GM12878 (cell line): ENCODE measurements around the gene WWOX. TPM values are rescaled to one million over a fixed set of nuclear protein-coding genes. Genes with fewer than 3 reads are reported as not detected.
"Not testable (repeated sequence)": the region's sequence is repeated elsewhere in the genome, so short reads cannot be mapped to it uniquely, and the experiment has no call there.

Experiments used
- ATAC-seq: fragments of 200-7000 bp; cut with Tn5 transposase; 3 replicates; pipeline ENCODE4 v1.9.1; 2020; ENCODE audit warnings: mild to moderate bottlenecking, moderate library complexity
- BruUV-seq: library from RNA; stranded (reverse); fragments of 400-500 nt; replicated peaks from 2 replicates; lab custom pipeline; 2021; lab: Mats Ljungman, UMichigan
- CTCF ChIA-PET: fragments of 300-600 bp; sonication (Branson Sonifier 250); formaldehyde crosslinking; extraction: SDS; loops from one replicate; lab custom pipeline; 2021; ENCODE audit warnings: inconsistent platforms; lab: Yijun Ruan, JAX
- POLR2A ChIA-PET: fragments of 350-600 bp; formaldehyde crosslinking; extraction: SDS; loops from one replicate; lab custom pipeline; 2021; ENCODE audit warnings: inconsistent platforms; lab: Charles Lee
- RAD21 ChIA-PET: fragments of 300-600 bp; sonication (Branson Sonifier 250); formaldehyde crosslinking; loops from one replicate; lab custom pipeline; 2023; ENCODE audit warnings: antibody characterized with exemption; ENCODE audit not compliant: unreplicated experiment; lab: Charles Lee
- SMC1A ChIA-PET: fragments of 300-600 bp; sonication (Branson Sonifier 250); formaldehyde crosslinking; loops from one replicate; lab custom pipeline; 2023; ENCODE audit not compliant: unreplicated experiment, uncharacterized antibody; lab: Charles Lee
- DNase-seq: peaks from one replicate; pipeline ENCODE4 v3.0.0-alpha.2; 2011; ENCODE audit warnings: low read depth, low spot score
- FAIRE-seq: peaks from 3 replicates; lab custom pipeline; 2011; peaks lifted over from hg19 to GRCh38; lab: Jason Lieb, UNC
- H2AFZ ChIP-seq: 2 replicates; pipeline ENCODE4 v1.6.0; 2011; ENCODE audit warnings: low read depth, low read length, control low read depth; ENCODE audit not compliant: control insufficient read depth
- H3K27ac ChIP-seq: 2 replicates; pipeline ENCODE4 v1.5.1; 2011; ENCODE audit warnings: control low read depth; ENCODE audit not compliant: control insufficient read depth, insufficient read depth
- H3K27me3 ChIP-seq, 2 experiments: replicated peaks in 1 of 2; 2 replicates each; pipeline versions ENCODE4 v1.6.0 to v1.6.1; 2011; ENCODE audit warnings: low read length in 1 of 2; ENCODE audit not compliant: control insufficient read depth in 2 of 2, insufficient read depth in 2 of 2
- H3K36me3 ChIP-seq, 2 experiments: 2 replicates each; pipeline ENCODE4 v1.5.1; 2011; ENCODE audit warnings: low read length in 1 of 2; ENCODE audit not compliant: control insufficient read depth in 2 of 2, insufficient read depth in 2 of 2
- H3K4me1 ChIP-seq: 2 replicates; pipeline ENCODE4 v1.6.1; 2011; ENCODE audit warnings: mild to moderate bottlenecking, low read length, moderate library complexity, mixed read lengths; ENCODE audit not compliant: control insufficient read depth, insufficient read depth
- H3K4me2 ChIP-seq: 2 replicates; pipeline ENCODE4 v1.6.0; 2011; ENCODE audit warnings: control low read depth; ENCODE audit not compliant: control insufficient read depth, insufficient read depth
- H3K4me3 ChIP-seq: fragments of 200-600 bp; sonication (generic); 2 replicates; pipeline ENCODE4 v1.5.1; 2016
- H3K79me2 ChIP-seq: 2 replicates; pipeline ENCODE4 v1.6.0; 2011; ENCODE audit warnings: low read length; ENCODE audit not compliant: control insufficient read depth, insufficient read depth
- H3K9ac ChIP-seq: 2 replicates; pipeline ENCODE4 v1.8.0; 2011; ENCODE audit warnings: low read length, control low read depth, mixed read lengths; ENCODE audit not compliant: control insufficient read depth, insufficient read depth
- H3K9me3 ChIP-seq: replicated peaks from 3 replicates; pipeline ENCODE4 v1.5.1; 2011; ENCODE audit warnings: mild to moderate bottlenecking, low read length; ENCODE audit not compliant: control insufficient read depth, insufficient read depth
- H4K20me1 ChIP-seq: 2 replicates; pipeline ENCODE4 v1.6.0; 2011; ENCODE audit not compliant: control insufficient read depth, insufficient read depth
- ATF3 ChIP-seq: IDR thresholded peaks from 2 replicates; pipeline ENCODE4 v1.6.1; 2011; ENCODE audit warnings: low read depth, mild to moderate bottlenecking, low read length, moderate library complexity, borderline replicate concordance; ENCODE audit errors: extremely low read depth
- BCL11A ChIP-seq: IDR thresholded peaks from 2 replicates; pipeline ENCODE4 v1.6.1; 2011; ENCODE audit warnings: low read depth, low read length
- BMI1 ChIP-seq: fragments of 450-650 bp; IDR thresholded peaks from 2 replicates; pipeline ENCODE4 v1.6.1; 2016; ENCODE audit warnings: mild to moderate bottlenecking, moderate library complexity, borderline replicate concordance
- CBFB ChIP-seq: IDR thresholded peaks from 2 replicates; pipeline ENCODE4 v1.6.1; 2016; ENCODE audit warnings: antibody characterized with exemption, low read depth
- IRF4 ChIP-seq: IDR thresholded peaks from 2 replicates; pipeline ENCODE4 v1.6.1; 2011; ENCODE audit warnings: low read depth, low read length
- JUND ChIP-seq: IDR thresholded peaks from 2 replicates; pipeline ENCODE4 v1.6.1; 2012; ENCODE audit warnings: low read depth, mild to moderate bottlenecking, low read length, improper control_type of control experiment, moderate library complexity
- MEF2B ChIP-seq: fragments of 450-650 bp; IDR thresholded peaks from 2 replicates; pipeline ENCODE4 v1.6.1; 2018; ENCODE audit warnings: mild to moderate bottlenecking, moderate library complexity; ENCODE audit not compliant: partially characterized antibody, poor library complexity, severe bottlenecking
- RAD21 ChIP-seq: IDR thresholded peaks from 2 replicates; pipeline ENCODE4 v1.6.1; 2011; ENCODE audit warnings: mild to moderate bottlenecking, low read depth, low read length, moderate library complexity; ENCODE audit not compliant: insufficient read depth
- RCOR1 ChIP-seq: conservative IDR thresholded peaks from 2 replicates; pipeline ENCODE4 v1.6.1; 2012; ENCODE audit warnings: low read depth, low read length, improper control_type of control experiment
- RELA ChIP-seq: fragments of 450-650 bp; IDR thresholded peaks from 2 replicates; pipeline ENCODE4 v1.8.0; 2014; ENCODE audit warnings: borderline replicate concordance; ENCODE audit not compliant: partially characterized antibody
- RUNX3 ChIP-seq: IDR thresholded peaks from 2 replicates; pipeline ENCODE4 v1.6.1; 2012; ENCODE audit warnings: low read length, inconsistent platforms
- SKIL ChIP-seq: fragments of 450-650 bp; IDR thresholded peaks from 2 replicates; pipeline ENCODE4 v1.6.1; 2017; ENCODE audit warnings: mild to moderate bottlenecking, low read depth, inconsistent platforms; ENCODE audit not compliant: poor library complexity, severe bottlenecking
- SMAD1 ChIP-seq: fragments of 450-650 bp; IDR thresholded peaks from 2 replicates; pipeline ENCODE4 v1.6.1; 2018; ENCODE audit warnings: mild to moderate bottlenecking, low read depth; ENCODE audit not compliant: partially characterized antibody
- SMC3 ChIP-seq: IDR thresholded peaks from 2 replicates; pipeline ENCODE4 v1.6.1; 2011; ENCODE audit warnings: low read length, improper control_type of control experiment, borderline replicate concordance
- ZNF384 ChIP-seq: IDR thresholded peaks from 2 replicates; pipeline ENCODE4 v1.6.1; 2012; ENCODE audit warnings: low read depth, mild to moderate bottlenecking, low read length, improper control_type of control experiment, borderline replicate concordance
- WGBS: methylation state at CpG from one replicate; pipeline ENCODE4 v1.1.6; 2016; ENCODE audit warnings: low lambda C conversion rate; ENCODE audit not compliant: insufficient replicate concordance, insufficient coverage; ENCODE audit errors: missing lambda C conversion rate; 5-methylcytosine and 5-hydroxymethylcytosine counted together
- in situ Hi-C: fragments of 300-500 bp; cut with MboI; formaldehyde crosslinking; loops from 9 replicates; pipeline ENCODE4 v1.14.3; 2018; ENCODE audit warnings: mixed read lengths
- intact Hi-C: fragments of 100-400 bp; cut with micrococcal nuclease; formaldehyde crosslinking; loops from one replicate; pipeline ENCODE4 v1.14.2; 2022; ENCODE audit not compliant: unreplicated experiment
- polyA plus RNA-seq, 11 experiments: library from polyadenylated mRNA; depleted of rRNA in 4 of 11; unstranded in 6 of 11; stranded (reverse) in 5 of 11; fragments of >200 nt; fragmentation: Nextera tagmentation in 4 of 11; fragmentation: Illumina TruSeq in 1 of 11; extraction: Ambion mirVana in 4 of 11; extraction: Trizol in 1 of 11; gene quantifications; 1 replicate in 1 of 11; 2 replicates in 10 of 11; pipeline versions ENCODE4 v1.2.1 to v1.2.3, GENCODE V29; 2011 to 2016; ENCODE audit warnings: inconsistent platforms in 2 of 11, missing spikeins in 2 of 11, low read depth in 1 of 11
- total RNA-seq, 4 experiments: library from RNA; depleted of rRNA in 3 of 4; stranded (reverse); fragments of >200 nt in 3 of 4; fragmentation: Illumina TruSeq in 1 of 4; extraction: Trizol in 1 of 4; gene quantifications; 2 replicates each; pipeline versions ENCODE4 v1.2.1 to v1.2.3, GENCODE V29; 2013 to 2021

The WWOX gene
- total and polyA plus RNA-seq, 10 of the 15 experiments (the other 5 are each of a cell fraction or from before 2014, with no cell fraction given), result 2.8 to 24.4 (median 17.8) TPM

- H3K4me3 ChIP-seq, BruUV-seq, H3K4me1 ChIP-seq, H3K27ac ChIP-seq, SMC1A ChIA-PET, intact Hi-C loops, H3K79me2 ChIP-seq, H4K20me1 ChIP-seq, ATAC-seq, H3K9ac ChIP-seq, H3K9me3 ChIP-seq, H3K27me3 ChIP-seq, H3K36me3 ChIP-seq, POLR2A ChIA-PET, DNase-seq, H2AFZ ChIP-seq, in situ Hi-C loops, FAIRE-seq, H3K4me2 ChIP-seq, RAD21 ChIA-PET: not testable (repeated sequence)
- CTCF ChIA-PET, result interaction anchor here (0.7 kb wide), 1 partner anchor 152 kb away, joined by 7 read pairs; no protein-coding TSS in a partner anchor
- WGBS, result 32% methylated on average over 2 of the region's 2 CpGs
These were observed 505.1 kb downstream of the WWOX start for GRCh38 chr16:78604423-78605062.

- Histone ChIP-seq H4K20me1 (no peaks in the 10 kb centered on the region), H3K27ac (no peak overlapping the region), H3K4me2 (no peak overlapping the region), H3K9me3 (no peaks in the 10 kb centered on the region), H2AFZ (no peak overlapping the region), H3K79me2 (no peaks in the 10 kb centered on the region), H3K27me3 (no peaks in the 10 kb centered on the region), H3K4me3 (no peak overlapping the region), H3K9ac (no peak overlapping the region), H3K36me3 (no peaks in the 10 kb centered on the region), H3K4me1 (no peaks in the 10 kb centered on the region)
- BruUV-seq, result no TSS peak
- 59% methylated on average over 6 of the region's 6 CpGs for WGBS
- POLR2A ChIA-PET, result no interaction called here
- in situ Hi-C loops, result no loop called here
- ATAC-seq (no peak), FAIRE-seq (no peak), DNase-seq (no peak)
- SMC1A ChIA-PET, result no interaction called here
- CTCF ChIA-PET, result interaction anchor here (0.7 kb wide), 2 partner anchors 9 to 151 kb away, joined by 3 to 7 read pairs; no protein-coding TSS in a partner anchor
- intact Hi-C loops, result no loop called here
- RAD21 ChIA-PET, result no interaction called here
- TF ChIP-seq ATF3 (no peak), JUND (no peak), ZNF384 (no peak), RAD21 (no peak), SMAD1 (no peak), RUNX3 (no peak), SKIL (no peak), BMI1 (no peak), SMC3 (no peak), RCOR1 (no peak), CBFB (no peak), BCL11A (no peak), MEF2B (no peak), IRF4 (no peak), RELA (no peak)
These were observed 506.2 kb downstream of the WWOX start for GRCh38 chr16:78605548-78606101.
